Measurements from ENCODE around the gene TMBIM1.

TMBIM1 gene

DNA sequence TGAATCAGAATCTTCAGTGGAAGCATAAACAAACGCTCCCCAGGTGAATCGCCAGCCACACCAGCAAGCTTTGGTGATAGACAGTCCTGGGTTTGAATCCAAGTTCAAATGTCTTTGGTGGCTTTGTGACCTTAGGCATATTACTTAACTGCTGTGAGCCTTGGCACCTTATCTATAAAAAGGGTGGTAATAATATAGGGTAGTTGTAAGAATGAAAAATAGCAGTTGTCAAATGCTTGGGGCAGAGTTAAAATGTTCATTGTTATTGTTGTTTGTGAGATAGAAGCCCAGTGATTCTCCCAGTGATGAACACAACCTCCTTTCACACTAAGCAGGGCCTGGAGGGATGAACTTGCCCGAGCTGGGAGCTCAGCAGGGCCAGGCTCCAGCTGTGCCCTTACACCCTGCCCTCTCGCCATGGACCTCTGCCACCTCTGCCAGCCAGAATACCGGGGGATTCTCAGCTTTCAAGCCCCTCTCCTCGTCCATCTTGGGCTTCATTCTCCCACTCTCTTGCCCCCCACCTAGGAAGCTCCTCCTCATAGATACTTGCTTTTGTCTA is 6.1 kb upstream of the TMBIM1 start:
- no peak overlapping the region for H3K4me3 ChIP-seq (ENCODE audit: low read depth, low read length)
- TF ChIP-seq, protein P1, sequence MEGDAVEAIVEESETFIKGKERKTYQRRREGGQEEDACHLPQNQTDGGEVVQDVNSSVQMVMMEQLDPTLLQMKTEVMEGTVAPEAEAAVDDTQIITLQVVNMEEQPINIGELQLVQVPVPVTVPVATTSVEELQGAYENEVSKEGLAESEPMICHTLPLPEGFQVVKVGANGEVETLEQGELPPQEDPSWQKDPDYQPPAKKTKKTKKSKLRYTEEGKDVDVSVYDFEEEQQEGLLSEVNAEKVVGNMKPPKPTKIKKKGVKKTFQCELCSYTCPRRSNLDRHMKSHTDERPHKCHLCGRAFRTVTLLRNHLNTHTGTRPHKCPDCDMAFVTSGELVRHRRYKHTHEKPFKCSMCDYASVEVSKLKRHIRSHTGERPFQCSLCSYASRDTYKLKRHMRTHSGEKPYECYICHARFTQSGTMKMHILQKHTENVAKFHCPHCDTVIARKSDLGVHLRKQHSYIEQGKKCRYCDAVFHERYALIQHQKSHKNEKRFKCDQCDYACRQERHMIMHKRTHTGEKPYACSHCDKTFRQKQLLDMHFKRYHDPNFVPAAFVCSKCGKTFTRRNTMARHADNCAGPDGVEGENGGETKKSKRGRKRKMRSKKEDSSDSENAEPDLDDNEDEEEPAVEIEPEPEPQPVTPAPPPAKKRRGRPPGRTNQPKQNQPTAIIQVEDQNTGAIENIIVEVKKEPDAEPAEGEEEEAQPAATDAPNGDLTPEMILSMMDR (IDR thresholded peaks at IDR 0.05; ENCODE audit: insufficient read depth, low read depth, low read length, missing control alignments) = no peak
- no peak for DNase-seq (ENCODE audit: low read depth)

DNA sequence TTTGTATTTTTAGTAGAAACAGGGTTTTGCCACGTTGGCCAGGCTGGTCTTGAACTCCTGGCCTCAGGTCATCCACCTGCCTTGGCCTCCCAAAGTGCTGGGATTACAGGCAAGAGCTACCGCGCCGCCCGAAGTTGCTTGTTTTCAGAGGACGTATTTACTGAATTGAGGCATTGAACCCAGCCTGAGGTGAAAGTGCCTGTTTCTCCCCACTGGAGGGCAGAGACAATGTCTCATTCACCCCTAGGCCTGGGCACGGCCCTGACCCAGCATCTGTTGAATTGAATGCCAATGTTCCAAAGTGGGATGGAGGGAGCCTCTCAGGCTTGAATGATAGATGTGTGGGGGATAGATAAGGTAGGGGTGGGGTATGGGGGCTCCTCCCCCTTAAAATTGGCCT is 4.5 kb upstream of the TMBIM1 start:
- TF ChIP-seq, protein P1 (IDR thresholded peaks at IDR 0.05; ENCODE audit: insufficient read depth, low read depth, low read length, missing control alignments) = no peak
- no peak overlapping the region for H3K4me3 ChIP-seq (ENCODE audit: low read depth, low read length)
- DNase-seq (ENCODE audit: low read depth) = no peak

DNA sequence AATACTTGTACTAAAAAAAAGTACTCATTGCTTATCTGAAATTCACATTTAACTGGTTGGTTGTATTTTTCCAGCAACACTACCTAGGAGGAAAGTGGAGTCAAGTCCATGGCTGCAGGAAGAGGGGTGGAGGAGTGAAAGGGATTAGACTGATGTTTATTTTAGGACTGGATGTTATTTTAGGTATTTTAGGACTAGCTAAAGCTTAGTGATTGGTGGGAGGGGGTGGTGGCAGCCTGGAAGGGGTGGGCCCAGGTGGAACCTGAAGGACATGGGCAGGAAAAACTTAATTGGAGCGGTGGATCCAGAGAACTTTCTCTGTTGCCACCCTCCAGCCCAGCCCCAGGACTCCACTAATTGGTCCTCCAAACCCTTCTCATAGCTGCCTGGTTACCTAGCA is 3.9 kb upstream of the TMBIM1 start:
- TF ChIP-seq, protein P1 (IDR thresholded peaks at IDR 0.05; ENCODE audit: insufficient read depth, low read depth, low read length, missing control alignments) = no peak
- DNase-seq (ENCODE audit: low read depth) = no peak

DNA sequence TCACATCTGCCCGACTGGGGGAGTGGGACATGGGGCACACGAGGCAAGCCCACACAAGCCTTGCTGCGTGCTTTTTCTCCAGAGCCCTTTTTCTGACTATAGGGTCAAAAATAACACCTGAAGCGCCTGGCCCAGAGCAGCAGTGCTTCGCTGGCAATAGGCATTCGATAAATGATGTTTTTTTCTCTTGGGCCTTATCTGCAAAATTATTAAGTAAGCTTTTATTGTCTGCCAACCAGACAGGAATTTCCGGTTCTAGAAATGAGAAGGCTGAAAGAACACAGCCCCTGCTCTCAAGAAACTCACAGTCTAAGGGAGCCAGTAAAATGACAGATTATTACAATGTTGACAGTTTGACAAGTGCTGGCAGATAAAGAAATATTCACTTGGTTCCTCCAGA is 2.7 kb upstream of the TMBIM1 start:
- DNase-seq (ENCODE audit: low read depth) = no peak
- TF ChIP-seq, protein P1 (IDR thresholded peaks at IDR 0.05; ENCODE audit: insufficient read depth, low read depth, low read length, missing control alignments) = no peak
- H3K4me3 ChIP-seq (ENCODE audit: low read depth, low read length) = no peak overlapping the region

More for the DNA sequence above, 3.9 kb upstream of the TMBIM1 start:
- no peak overlapping the region for H3K4me3 ChIP-seq (ENCODE audit: low read depth, low read length)

DNA sequence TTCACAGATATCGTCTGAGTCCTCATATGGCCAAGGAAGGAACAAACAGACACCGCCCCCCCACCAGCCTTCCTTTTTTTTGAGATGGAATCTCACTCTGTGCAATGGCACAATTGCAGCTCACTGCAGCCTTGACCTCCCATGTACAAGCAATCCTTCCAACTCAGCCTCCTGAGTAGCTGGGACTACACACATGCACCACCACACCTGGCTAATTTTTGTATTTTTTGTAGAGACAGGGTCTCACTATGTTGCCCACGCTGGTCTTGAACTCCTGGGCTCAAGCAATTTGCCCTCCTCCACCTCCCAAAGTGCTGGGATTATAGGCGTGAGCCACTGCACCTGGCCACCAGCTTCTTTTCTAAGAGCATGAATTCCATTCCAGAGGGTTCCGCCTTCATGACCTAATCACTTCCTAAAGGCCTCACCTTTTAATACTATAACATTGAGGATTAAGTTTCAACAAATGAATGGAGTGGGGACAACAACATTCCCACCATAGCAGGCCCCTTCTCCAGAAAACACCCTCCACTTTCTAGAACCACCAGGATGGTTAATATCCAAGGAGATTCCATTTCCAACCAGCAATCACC is 2.2 kb upstream of the TMBIM1 start:
- TF ChIP-seq, protein P1 (IDR thresholded peaks at IDR 0.05; ENCODE audit: insufficient read depth, low read depth, low read length, missing control alignments) = no peak
- no peak overlapping the region for H3K4me3 ChIP-seq (ENCODE audit: low read depth, low read length)
- no peak for DNase-seq (ENCODE audit: low read depth)

DNA sequence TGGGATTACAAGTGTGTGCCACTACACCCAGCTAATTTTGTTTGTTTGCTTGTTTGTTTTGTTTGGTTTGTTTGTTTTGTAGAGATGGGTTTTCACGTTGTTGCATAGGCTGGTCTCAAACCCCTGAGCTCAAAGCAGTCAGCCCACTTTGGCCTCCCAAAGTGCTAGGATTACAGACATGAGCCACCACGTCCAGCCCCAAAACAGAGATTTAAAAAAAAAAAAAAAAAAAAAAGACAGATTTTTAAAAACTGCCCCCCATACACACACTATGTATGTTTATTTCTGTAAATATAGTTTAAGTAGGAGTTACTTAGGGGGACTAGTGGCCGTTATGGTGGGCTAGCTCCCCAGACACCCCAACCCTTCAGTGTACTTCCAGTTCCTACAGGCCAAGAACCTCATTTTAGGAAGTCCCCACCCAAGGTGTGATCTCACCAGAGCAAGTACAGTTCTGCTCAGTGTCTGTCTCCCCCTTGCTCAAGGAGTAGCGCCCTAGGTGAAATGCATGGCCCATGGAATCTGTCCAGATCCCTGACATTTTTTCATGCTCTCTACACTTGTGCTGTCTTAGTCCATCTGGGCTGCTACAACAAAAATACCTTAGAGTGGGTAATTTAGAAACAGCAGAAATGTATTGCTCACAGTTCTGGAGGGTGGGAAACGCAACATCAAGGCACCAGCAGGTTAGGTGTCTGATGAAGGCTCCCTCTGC is 1.6 kb upstream of the TMBIM1 start:
- DNase-seq (ENCODE audit: low read depth) = no peak
- TF ChIP-seq, protein P1 (IDR thresholded peaks at IDR 0.05; ENCODE audit: insufficient read depth, low read depth, low read length, missing control alignments) = no peak
- H3K4me3 ChIP-seq (ENCODE audit: low read depth, low read length) = no peak overlapping the region

All from GM12865 (cell line).